ENCODE measurements around the gene MYF6.

- no peak for TF ChIP-seq CTCF (IDR thresholded peaks at IDR 0.05; ENCODE audit: borderline replicate concordance, extremely low read depth, low read length, poor library complexity, severe bottlenecking)
- no peak for TF ChIP-seq EZH2 (IDR thresholded peaks at IDR 0.05; ENCODE audit: borderline replicate concordance, low read depth, low read length, severe bottlenecking)
Measured at GRCh38 chr12:80715713-80716249, 8.3 kb downstream of the MYF6 start.
